ENCODE results near the gene FOXP1.

The FOXP1 gene

DNA sequence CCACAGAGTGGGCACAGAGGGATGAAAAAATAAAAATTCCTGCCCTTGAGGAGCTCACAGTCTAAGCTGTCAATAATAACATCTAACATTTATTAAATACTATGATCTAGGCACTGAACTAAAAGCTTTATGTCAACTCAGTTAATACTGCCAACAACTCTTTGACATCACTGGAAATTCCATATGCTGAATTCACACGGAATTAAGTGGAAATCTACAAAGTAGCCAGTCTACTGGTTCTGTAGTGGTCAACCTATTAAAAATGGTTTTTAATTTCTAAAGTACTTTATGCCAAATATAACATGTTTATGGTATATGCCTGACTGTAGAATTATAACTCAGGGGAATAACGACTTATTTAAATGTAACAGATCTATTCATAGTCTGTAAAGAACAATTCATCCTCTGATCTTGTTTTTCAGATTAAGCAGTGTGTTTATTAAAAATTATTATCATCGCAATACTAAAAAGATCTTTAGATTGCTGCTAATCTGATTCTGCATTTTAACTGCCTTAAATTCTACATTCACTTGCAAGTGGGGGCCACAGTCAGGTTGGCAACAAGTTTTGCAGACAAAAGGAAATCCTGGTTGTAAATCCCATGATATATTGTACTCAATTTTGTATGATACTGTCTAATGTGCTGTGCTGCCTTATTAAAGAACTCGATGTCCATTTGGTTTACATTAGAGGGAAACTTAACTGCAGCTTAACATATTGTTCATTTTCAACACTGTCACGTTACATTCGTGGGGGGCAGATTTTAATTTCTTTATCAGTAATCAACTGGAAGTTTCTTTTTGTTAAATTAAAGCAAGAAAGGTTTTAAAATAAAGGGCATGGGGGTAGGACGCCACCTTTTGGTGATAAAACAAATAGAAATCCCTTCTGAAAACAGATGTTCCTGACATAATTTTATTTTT lies 2.6 kb upstream of the FOXP1 start:
- DNase-seq, result peak; percentile 38

GRCh38 chr3:71585131-71585530 lies 1.6 kb upstream of the FOXP1 start:
- DNase-seq, result peak; percentile 38

DNA sequence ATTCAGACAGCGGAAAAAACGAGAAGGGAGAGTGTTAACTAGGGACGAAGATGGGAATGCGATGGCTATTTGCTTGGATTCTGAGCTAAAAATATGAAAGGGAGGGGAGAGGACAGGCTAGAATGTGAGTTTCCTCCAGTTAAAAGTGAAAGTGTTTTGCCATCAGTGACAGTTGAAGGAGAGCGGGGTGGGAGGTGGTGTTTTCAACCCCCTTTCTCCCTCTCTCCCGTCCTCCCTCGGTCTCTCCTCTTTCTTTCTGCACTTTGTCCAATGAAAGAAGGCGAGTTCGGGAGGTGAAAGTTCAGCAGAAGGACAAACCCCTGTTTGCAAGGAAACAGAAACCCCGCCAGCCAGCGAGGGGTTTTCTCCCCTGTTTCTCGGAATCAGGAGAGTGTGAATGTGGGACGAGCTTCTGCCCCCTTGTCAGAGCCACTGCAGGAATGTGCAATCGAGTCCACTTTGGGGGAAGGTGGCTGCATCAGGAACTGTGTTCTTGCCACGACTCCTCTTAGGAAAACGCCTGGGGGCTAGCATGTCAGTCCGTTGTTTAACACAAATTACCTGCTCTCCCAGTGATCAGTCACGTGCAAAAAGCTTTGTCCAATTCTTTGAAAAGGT lies 975 bp upstream of the FOXP1 start:
- peak; percentile 74 for DNase-seq

DNA sequence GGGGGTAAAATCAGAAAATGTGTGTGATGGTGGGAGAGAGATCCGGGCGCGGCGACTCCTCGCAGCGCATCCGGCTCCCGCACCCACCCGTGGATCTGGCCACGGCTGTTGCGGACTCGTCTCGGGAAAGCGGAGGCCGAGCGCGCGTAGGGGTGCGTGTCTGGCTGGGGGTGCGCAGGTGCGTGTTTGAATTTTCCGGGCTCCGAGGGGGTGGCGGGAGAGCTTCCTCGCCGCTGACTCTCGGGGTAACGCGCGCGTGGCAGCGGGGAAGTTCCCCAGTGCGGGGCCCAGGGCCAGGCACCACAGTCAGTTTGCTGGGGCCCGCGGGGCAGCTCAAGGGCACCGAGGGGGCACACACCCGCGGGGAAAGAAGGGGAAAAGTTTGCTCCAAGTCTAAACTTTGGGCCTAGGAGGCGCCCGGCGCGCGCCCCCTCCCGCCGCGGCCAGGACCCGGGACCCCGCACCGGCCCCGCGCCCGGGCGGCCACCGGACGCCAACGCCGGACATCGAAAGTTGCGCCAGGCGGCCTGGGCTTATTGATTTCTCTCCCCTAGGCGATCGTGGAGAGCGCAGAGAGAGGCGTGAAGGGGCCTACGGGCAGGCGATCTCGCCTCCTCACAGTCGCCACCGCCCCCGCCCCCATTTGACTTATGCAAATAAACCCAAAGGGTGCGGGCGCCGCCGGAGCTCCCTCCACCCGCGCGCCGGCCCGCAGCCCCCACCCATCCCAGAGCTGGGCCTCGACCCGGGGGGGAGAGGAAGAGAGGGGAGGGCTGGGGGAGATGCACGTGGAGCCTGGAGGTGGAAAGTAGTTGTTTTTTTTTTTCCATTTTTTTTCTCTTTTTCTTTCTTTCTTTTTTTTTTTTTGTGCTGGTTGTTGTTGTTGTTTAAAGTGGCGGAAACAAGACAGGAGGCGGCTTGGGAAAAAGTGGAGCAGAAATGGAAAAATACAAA lies 639 bp downstream of the FOXP1 start:
- peak; percentile 11 for DNase-seq

DNA sequence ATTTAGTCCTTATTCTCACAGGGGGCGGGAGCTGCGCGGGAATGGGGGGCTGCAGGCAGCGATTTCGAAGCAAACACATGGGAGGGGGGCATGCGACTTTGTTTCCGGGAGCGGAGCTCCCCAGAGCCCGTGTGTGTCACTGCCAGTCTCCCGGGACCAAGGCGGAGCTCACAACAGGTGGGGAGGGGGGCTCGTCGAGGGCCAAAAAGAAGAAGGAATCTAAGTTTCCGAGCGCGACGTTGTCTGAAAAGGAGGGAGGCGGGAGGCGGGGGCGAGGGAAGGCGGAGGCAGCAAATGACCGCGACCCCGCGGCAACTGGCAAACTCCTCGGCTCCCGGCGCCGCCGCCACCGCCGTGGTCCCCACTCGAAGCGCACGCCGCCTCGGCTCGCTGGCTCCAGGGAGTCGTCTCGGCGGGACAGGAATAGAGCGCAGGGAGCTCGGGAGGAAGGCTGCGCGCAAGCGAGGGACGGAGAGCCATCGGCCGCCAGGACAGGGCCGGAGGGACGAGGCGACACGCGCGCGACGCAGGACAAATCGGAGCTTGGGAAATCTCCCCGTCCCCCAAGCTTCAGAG lies 1.4 kb downstream of the FOXP1 start:
- DNase-seq, result peak; percentile 77

- no peak for DNase-seq
These were observed 2.0 kb downstream of the FOXP1 start for GRCh38 chr3:71581457-71582035.

- no peak for DNase-seq
These were observed 2.7 kb downstream of the FOXP1 start for GRCh38 chr3:71580636-71581456.

GRCh38 chr3:71579935-71580406 lies 3.6 kb downstream of the FOXP1 start:
- peak; percentile 77 for DNase-seq

DNA sequence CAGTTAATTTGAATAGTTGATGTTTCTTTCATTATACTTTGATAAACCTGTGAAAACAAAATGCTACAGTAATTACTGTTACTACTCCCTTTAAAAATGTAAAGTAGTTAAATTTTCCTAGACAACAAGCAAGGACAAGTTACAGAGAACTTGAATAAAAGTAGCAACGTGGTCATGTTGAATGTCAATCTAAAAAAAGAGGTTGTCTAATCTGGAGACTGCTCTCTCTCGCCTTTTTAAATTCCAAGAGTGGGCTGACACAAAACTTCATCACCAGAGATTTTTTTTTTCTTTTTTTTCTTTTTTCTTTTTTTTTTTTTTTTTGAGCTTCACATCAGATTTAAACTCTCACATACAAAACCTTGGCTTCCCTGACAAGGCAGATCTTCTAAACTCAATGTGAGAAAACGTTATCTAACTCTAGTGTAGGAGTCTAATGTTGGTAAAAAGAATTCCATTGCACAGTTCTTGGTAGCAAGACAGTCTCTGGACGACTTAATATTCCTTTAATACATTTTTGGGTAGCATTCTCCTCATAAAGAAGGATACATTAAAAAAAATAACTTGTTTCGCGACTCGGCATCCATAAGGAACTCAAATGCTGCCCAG lies 4.1 kb downstream of the FOXP1 start:
- DNase-seq, result no peak

DNA sequence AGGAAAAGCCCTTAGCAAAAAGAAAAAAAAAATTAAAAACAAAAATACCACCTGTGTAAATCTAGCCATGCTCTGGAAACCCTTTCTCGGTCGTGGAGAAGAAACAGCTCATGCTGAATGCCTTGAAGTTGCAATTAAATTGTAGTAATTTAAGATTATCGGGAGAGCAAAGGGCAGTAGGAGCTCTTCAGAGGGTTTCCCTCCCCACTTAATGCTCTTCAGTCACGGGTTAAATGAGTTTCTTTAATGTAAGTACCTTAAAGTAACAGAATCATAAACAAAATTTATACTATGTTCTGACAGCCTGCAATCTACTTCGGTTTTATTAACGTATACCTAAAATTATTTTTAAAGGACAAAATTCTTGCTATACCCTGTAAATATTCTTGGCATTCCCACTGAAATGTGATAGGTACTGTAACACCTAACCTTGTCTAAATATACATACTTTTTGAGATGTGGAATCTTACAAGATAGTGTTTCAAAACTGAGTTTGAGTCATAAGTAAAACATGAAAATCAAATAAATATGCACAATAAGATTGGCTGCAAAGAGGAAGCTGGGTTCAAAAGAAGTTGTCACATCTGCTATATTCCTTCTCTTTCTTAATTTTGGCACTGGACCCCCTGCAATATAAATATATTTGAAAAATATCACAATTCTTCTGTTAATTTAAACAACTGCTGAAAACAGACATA lies 5.3 kb downstream of the FOXP1 start:
- no peak for DNase-seq

DNA sequence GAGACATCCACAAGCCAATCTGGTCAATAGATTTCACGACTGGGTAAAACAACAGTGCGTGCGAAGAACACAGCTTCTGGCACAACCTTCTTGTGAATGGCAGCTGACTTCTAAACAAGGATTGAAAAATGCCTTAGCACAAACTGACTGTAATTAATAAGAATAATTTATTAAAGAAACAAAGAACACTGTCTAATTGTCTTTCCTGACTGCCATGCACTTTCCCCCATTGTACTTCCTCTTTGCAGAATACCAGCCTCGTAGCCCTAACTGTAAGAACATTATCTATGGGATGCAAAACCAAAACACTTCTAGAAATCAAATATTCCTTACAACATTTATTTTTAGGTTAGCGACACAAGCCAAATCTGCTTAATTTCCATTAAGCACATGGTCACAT lies 6.5 kb downstream of the FOXP1 start:
- DNase-seq, result peak; percentile 30

- no peak for DNase-seq
These were observed 8.1 kb downstream of the FOXP1 start for GRCh38 chr3:71575433-71575832.

DNA sequence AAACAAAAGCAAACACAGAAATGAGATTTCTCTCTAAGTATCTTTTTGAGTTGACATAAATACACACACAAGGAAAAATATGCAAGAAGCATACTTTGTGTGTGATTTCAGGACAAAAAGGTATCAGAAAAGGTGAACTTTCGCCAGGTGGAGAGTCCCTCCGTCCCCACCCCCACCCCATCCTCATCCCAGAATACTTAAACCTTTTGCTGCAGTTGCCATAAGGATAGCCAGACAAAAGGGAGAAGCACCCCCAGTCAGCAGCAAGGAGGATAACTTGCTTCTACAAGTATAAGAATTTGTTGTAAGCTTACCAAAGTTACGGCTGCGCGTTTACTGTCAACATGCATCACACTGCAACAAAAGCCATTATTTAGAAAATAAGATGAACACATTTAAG lies 10.3 kb downstream of the FOXP1 start:
- DNase-seq, result no peak

DNA sequence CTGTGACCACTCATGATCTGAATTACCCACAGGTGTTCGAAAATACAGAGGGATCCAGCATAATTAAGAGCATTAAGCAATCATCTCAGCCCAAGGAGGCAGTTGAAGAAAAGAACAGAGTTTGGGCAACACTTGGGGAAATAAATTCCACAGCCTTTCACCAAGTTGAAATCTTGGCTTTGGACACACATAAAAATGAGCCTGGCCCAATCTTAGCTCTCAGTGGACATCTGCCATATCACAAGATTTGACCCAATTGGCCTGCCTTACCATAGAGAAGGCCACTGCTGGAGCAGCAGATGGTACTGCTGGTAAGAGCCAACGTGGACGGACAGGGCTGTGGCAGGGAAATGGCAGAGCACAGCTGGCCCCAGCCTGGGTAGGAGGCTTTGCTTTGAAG lies 13.0 kb downstream of the FOXP1 start:
- no peak for DNase-seq

GRCh38 chr3:71568207-71568606 lies 15.3 kb downstream of the FOXP1 start:
- DNase-seq, result no peak

GRCh38 chr3:71566776-71567175 lies 16.8 kb downstream of the FOXP1 start:
- no peak for DNase-seq

DNA sequence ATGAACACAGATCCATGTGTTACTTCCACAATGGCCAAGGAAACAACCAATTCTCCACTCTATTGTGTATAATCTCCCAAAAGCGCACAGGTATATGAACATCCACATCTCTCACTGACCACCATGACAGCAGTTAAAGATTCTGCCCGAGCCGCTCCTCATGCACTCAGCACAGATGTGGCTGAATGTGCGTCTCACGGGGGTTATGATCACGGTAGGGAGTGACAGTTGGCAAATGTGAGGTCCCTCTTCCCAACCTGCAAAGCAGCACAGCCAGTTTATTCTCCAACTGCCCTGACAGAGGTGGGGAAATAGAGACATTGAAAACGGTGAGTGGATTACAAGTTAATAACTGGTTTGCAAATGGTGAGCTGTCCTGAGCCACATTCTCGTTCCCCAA lies 17.6 kb downstream of the FOXP1 start:
- no peak for DNase-seq

DNA sequence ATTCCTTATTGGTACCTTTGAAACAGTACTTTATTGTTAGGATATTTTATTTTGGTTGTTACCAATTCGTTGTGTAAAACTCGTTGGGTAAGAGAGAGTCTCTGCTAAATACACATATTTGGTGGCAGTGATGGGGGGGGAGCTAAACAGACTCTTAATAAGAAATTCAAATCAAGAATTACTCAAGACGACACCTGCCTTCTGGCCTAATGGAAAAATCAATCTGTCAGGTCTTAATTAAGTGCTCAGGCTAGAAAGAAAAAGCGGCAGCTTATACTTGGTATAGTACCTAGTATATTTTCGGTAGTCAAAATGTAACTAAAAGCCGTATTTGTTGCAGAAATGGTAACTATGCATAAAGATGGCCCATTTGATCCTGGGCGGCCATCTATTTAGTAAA lies 18.2 kb downstream of the FOXP1 start:
- no peak for DNase-seq

- no peak for DNase-seq
These were observed 19.2 kb downstream of the FOXP1 start for GRCh38 chr3:71564361-71564760.

DNA sequence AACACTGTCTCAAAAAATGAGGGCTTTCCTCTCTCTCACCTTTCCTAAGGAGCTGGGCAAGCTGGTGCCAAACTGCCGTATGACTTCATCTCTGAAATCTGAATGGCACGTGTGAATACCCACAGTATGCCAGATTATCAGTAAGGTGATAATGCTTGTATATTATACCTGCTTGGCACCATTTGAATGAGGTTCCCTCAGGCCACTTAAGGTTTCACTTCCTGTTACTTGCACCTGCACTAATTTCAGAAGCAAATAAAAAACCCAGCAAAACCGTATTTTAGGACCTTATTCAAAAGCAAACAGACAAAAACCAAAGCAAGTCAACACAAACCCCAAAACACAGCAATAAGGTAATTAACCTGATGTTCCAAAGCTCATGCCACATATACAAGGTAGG lies 19.7 kb downstream of the FOXP1 start:
- DNase-seq, result no peak

Measured in GF-D8 (cell line).